Upper lobe of left lung (tissue), 4 donors: ENCODE results near the gene KRT3.

Experiments
- POLR2A ChIP-seq, 4 donors: fragments of 450-650 bp; IDR thresholded peaks; one replicate each; pipeline ENCODE4 v1.5.1; 2016 to 2017; ENCODE audit warnings: antibody characterized with exemption in 4 of 4, mild to moderate bottlenecking in 2 of 4
- TF ChIP-seq, protein P1 (sequence below), 6 experiments: fragments of 450-650 bp in 4 of 6; fragments of 200-600 bp in 2 of 6; sonication (generic) in 2 of 6; IDR thresholded peaks; one replicate each; pipeline ENCODE4 v1.5.1; 2016 to 2019; ENCODE audit warnings: antibody characterized with exemption in 6 of 6

DNA sequence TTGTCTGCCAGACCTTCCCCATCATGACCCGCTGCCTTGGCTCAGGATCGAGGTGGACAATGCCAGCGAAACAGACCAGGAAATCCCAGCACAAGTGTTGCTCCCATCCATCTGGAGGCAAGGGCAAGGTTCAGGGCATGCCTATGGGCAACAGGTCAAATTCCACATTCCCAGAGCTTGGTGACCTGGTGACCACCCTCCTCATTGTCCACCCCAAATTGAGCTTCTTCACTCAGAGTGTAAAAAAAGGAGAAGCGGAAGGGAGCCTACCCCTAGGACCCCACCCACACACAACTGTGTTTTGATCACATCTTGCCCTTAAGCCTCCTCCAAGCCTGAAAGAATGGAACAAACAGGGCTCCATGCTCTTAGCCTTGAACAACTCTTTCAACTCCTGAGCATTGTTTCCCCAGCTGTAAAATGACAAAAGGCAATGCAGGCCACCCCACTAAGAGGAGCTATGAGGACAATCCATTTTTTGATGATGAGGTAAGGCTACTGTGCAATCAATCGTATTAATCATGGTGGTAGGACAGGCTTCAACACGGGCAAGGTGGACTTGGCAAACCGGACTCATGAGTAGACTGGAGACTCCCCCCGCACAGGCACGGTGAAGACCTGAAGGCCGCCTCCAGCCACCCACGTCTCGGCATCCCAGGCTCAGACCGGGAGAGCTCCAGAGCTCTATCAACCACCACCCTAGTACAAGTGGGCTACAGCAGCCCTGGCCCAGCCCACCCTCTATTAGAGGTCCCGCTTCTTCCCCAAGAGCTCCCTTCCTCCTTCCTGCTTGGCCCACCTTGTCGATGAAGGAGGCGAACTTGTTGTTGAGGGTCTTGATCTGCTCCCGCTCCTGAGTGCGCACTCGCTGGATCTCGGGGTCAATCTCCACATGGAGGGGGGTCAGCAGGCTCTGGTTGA lies 37.3 kb upstream of the KRT3 start:
- no peak for TF ChIP-seq POLR2A (IDR thresholded peaks at IDR 0.05)
- TF ChIP-seq, protein P1, sequence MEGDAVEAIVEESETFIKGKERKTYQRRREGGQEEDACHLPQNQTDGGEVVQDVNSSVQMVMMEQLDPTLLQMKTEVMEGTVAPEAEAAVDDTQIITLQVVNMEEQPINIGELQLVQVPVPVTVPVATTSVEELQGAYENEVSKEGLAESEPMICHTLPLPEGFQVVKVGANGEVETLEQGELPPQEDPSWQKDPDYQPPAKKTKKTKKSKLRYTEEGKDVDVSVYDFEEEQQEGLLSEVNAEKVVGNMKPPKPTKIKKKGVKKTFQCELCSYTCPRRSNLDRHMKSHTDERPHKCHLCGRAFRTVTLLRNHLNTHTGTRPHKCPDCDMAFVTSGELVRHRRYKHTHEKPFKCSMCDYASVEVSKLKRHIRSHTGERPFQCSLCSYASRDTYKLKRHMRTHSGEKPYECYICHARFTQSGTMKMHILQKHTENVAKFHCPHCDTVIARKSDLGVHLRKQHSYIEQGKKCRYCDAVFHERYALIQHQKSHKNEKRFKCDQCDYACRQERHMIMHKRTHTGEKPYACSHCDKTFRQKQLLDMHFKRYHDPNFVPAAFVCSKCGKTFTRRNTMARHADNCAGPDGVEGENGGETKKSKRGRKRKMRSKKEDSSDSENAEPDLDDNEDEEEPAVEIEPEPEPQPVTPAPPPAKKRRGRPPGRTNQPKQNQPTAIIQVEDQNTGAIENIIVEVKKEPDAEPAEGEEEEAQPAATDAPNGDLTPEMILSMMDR (IDR thresholded peaks at IDR 0.05): no peak
